HepG2 (cell line): ENCODE data around the gene NPPC. TPM values are rescaled to one million over a fixed set of nuclear protein-coding genes. Genes with fewer than 3 reads are reported as not detected.

ENCODE experiments used
- HES4 ChIP-seq: sonication (generic); formaldehyde crosslinking; IDR thresholded peaks from 2 replicates; pipeline ENCODE4 v1.9.0; 2021; ENCODE audit warnings: mild to moderate bottlenecking, missing genetic modification reagents, borderline replicate concordance
- HNF1B ChIP-seq: sonication (generic); formaldehyde crosslinking; IDR thresholded peaks from 2 replicates; pipeline ENCODE4 v1.5.1; 2020; ENCODE audit warnings: mild to moderate bottlenecking, moderate library complexity, missing genetic modification reagents
- HNRNPLL ChIP-seq: fragments of 200-400 bp; formaldehyde crosslinking; IDR thresholded peaks from 2 replicates; pipeline ENCODE4 v1.6.1; 2017; ENCODE audit warnings: mild to moderate bottlenecking, low read depth, low read length; ENCODE audit not compliant: poor library complexity, severe bottlenecking
- HOXA3 ChIP-seq: sonication (generic); formaldehyde crosslinking; IDR thresholded peaks from 2 replicates; pipeline ENCODE4 v1.5.0; 2020; ENCODE audit warnings: missing genetic modification reagents
- KDM3A ChIP-seq: IDR thresholded peaks from 2 replicates; pipeline ENCODE4 v1.6.1; 2018; ENCODE audit warnings: low read depth, missing compliant biosample characterization
- LCORL ChIP-seq, 2 experiments: fragments of 450-650 bp in 1 of 2; sonication (generic) in 1 of 2; formaldehyde crosslinking in 1 of 2; IDR thresholded peaks; 2 replicates each; pipeline versions ENCODE4 v1.5.0 to v1.6.1; 2017 to 2020; ENCODE audit warnings: antibody characterized with exemption in 1 of 2, missing genetic modification reagents in 1 of 2
- MED1 ChIP-seq: sonication (generic); formaldehyde crosslinking; IDR thresholded peaks from 2 replicates; pipeline ENCODE4 v1.4.0; 2020; ENCODE audit warnings: missing genetic modification reagents
- NCOA1 ChIP-seq: sonication (generic); formaldehyde crosslinking; IDR thresholded peaks from 2 replicates; pipeline ENCODE4 v1.9.0; 2021; ENCODE audit warnings: missing genetic modification reagents
- NR2F6 ChIP-seq, 2 experiments: IDR thresholded peaks; 2 replicates each; pipeline ENCODE4 v1.6.1; 2016; ENCODE audit warnings: antibody characterized with exemption in 1 of 2, mild to moderate bottlenecking in 1 of 2
- PAXIP1 ChIP-seq: sonication (generic); formaldehyde crosslinking; conservative IDR thresholded peaks from 2 replicates; pipeline ENCODE4 v1.4.0; 2020; ENCODE audit warnings: mild to moderate bottlenecking, missing genetic modification reagents, moderate library complexity
- PRMT3 ChIP-seq: sonication (generic); formaldehyde crosslinking; IDR thresholded peaks from 2 replicates; pipeline ENCODE4 v1.8.1; 2022; ENCODE audit warnings: low read depth, mild to moderate bottlenecking, moderate library complexity, missing genetic modification reagents, borderline replicate concordance
- RBM39 ChIP-seq: fragments of 200-400 bp; formaldehyde crosslinking; IDR thresholded peaks from one replicate; pipeline ENCODE4 v1.6.1; 2018; ENCODE audit warnings: antibody characterized with exemption, mild to moderate bottlenecking, low read depth, low read length; ENCODE audit not compliant: poor library complexity, severe bottlenecking
- SMC3 ChIP-seq: IDR thresholded peaks from 2 replicates; pipeline ENCODE4 v1.6.1; 2011; ENCODE audit warnings: low read length, improper control_type of control experiment
- SNAPC2 ChIP-seq: sonication (generic); formaldehyde crosslinking; IDR thresholded peaks from 2 replicates; pipeline ENCODE4 v1.8.1; 2022; ENCODE audit warnings: mild to moderate bottlenecking, missing genetic modification reagents
- SOX13 ChIP-seq, 3 experiments: fragments of 450-650 bp in 1 of 3; sonication (generic) in 1 of 3; formaldehyde crosslinking in 1 of 3; IDR thresholded peaks in 2 of 3; conservative IDR thresholded peaks in 1 of 3; 2 replicates each; pipeline versions ENCODE4 v1.5.0 to v1.6.1; 2016 to 2020; ENCODE audit warnings: antibody characterized with exemption in 1 of 3, mild to moderate bottlenecking in 1 of 3, missing compliant biosample characterization in 1 of 3, missing genetic modification reagents in 1 of 3, moderate library complexity in 1 of 3
- SOX6 ChIP-seq, 2 experiments: fragments of 450-650 bp in 1 of 2; sonication (generic) in 1 of 2; formaldehyde crosslinking in 1 of 2; IDR thresholded peaks; 2 replicates each; pipeline versions ENCODE4 v1.4.0 to v1.6.1; 2017 to 2020; ENCODE audit warnings: antibody characterized with exemption in 1 of 2, mild to moderate bottlenecking in 1 of 2, missing genetic modification reagents in 1 of 2
- SP140L ChIP-seq: sonication (generic); formaldehyde crosslinking; IDR thresholded peaks from 2 replicates; pipeline ENCODE4 v1.4.0; 2020; ENCODE audit warnings: missing genetic modification reagents, borderline replicate concordance
- TEAD3 ChIP-seq: optimal IDR thresholded peaks from 2 replicates; pipeline ENCODE3; 2016; ENCODE audit warnings: borderline replicate concordance
- YEATS4 ChIP-seq: sonication (generic); formaldehyde crosslinking; IDR thresholded peaks from 2 replicates; pipeline ENCODE4 v1.4.0; 2020; ENCODE audit warnings: missing genetic modification reagents, borderline replicate concordance
- YY1 ChIP-seq: IDR thresholded peaks from 2 replicates; pipeline ENCODE4 v1.6.1; 2011; ENCODE audit warnings: low read length, low read depth, moderate library complexity, mild to moderate bottlenecking; ENCODE audit not compliant: insufficient read depth, insufficient replicate concordance
- ZC3H13 ChIP-seq: sonication (generic); formaldehyde crosslinking; IDR thresholded peaks from 2 replicates; pipeline ENCODE4 v1.8.1; 2023; ENCODE audit warnings: mild to moderate bottlenecking, missing genetic modification reagents, moderate library complexity
- ZNF232 ChIP-seq: sonication (generic); formaldehyde crosslinking; IDR thresholded peaks from 2 replicates; pipeline ENCODE4 v1.4.0; 2020; ENCODE audit warnings: missing genetic modification reagents, borderline replicate concordance
- ZNF317 ChIP-seq: sonication (generic); formaldehyde crosslinking; IDR thresholded peaks from 2 replicates; pipeline ENCODE4 v1.5.0; 2020; ENCODE audit warnings: mild to moderate bottlenecking, missing genetic modification reagents
- ZNF768 ChIP-seq: sonication (generic); formaldehyde crosslinking; IDR thresholded peaks from 2 replicates; pipeline ENCODE4 v1.4.0; 2020; ENCODE audit warnings: missing genetic modification reagents
- polyA plus RNA-seq, 8 experiments: library from polyadenylated mRNA; depleted of rRNA in 3 of 8; stranded (reverse) in 7 of 8; unstranded in 1 of 8; fragments of >200 nt; fragmentation: Illumina TruSeq in 4 of 8; extraction: Trizol in 4 of 8; gene quantifications; 2 replicates each; pipeline versions ENCODE4 v1.2.1 to v1.2.3, GENCODE V29; 2011 to 2016; ENCODE audit warnings: low read depth in 4 of 8, missing spikeins in 1 of 8, mixed read lengths in 1 of 8; ENCODE audit not compliant: insufficient read depth in 1 of 8
- total RNA-seq, 5 experiments: library from RNA; depleted of rRNA; stranded (reverse); fragments of >200 nt; fragmentation: Illumina TruSeq; extraction: Trizol; gene quantifications; 2 replicates each; pipeline ENCODE4 v1.2.3, GENCODE V29; 2016; ENCODE audit warnings: low read depth in 1 of 5

Gene NPPC
- total and polyA plus RNA-seq, 2 of the 13 experiments (the other 11 are each of a cell fraction or from before 2014, with no cell fraction given), result 0.11 TPM; not detected in 1

GRCh38 chr2:231900486-231900942, 25.7 kb downstream of the NPPC start (continued):
- TF ChIP-seq PAXIP1 (0 out of 2 replicates have a peak, but pooled peaks have one; percentile 31), SNAPC2 (CRISPR knock-in tag) (no peak), YEATS4 (CRISPR knock-in tag) (peak; percentile 31; the same call in 1 of the 2 replicates), HNRNPLL (peak; percentile 60), YY1 (peak; percentile 75), NCOA1 (CRISPR knock-in tag) (no peak), PRMT3 (CRISPR knock-in tag) (no peak), ZNF317 (CRISPR knock-in tag) (no peak), ZNF232 (CRISPR knock-in tag) (peak; percentile 49; the same call in 1 of the 2 replicates), SOX6 (IDR thresholded peaks at IDR 0.05) (no peak), SOX6 (CRISPR knock-in tag; IDR thresholded peaks at IDR 0.05) (peak; percentile 29; the same call in 1 of the 2 replicates), HOXA3 (CRISPR knock-in tag) (peak; percentile 41; the same call in 1 of the 2 replicates), MED1 (peak; percentile 32; the same call in 1 of the 2 replicates), KDM3A (CRISPR knock-in tag) (peak; percentile 88; the same call in 1 of the 2 replicates), HNF1B (CRISPR knock-in tag) (peak; percentile 49; the same call in 1 of the 2 replicates), NR2F6 (IDR thresholded peaks at IDR 0.05) (no peak), NR2F6 (CRISPR knock-in tag; IDR thresholded peaks at IDR 0.05) (peak; percentile 49; the same call in 1 of the 2 replicates), SMC3 (peak; percentile 47; the same call in 1 of the 2 replicates), LCORL (IDR thresholded peaks at IDR 0.05) (no peak), LCORL (CRISPR knock-in tag; IDR thresholded peaks at IDR 0.05) (peak; percentile 53), SP140L (CRISPR knock-in tag) (0 out of 2 replicates have a peak, but pooled peaks have one; percentile 27), SOX13 (IDR thresholded peaks at IDR 0.05) (no peak), SOX13 (CRISPR knock-in tag; conservative IDR thresholded peaks at IDR 0.05 in 1 of 2, IDR thresholded peaks at IDR 0.05 in 1 of 2) (peak in 1 of 2 experiments; percentile 29; a peak in 1 of 4 replicates), HES4 (CRISPR knock-in tag) (no peak), RBM39 (no peak), TEAD3 (CRISPR knock-in tag) (peak; percentile 85), ZC3H13 (CRISPR knock-in tag) (no peak), ZNF768 (CRISPR knock-in tag) (peak; percentile 76; the same call in 1 of the 2 replicates)
